ENCODE results near the gene TEKT3.

Gene TEKT3

GRCh38 chr17:15290605-15291004 lies 50.8 kb downstream of the TEKT3 start:
- DNase-seq: no peak

- no peak for DNase-seq
Measured at GRCh38 chr17:15289285-15290183, 51.9 kb downstream of the TEKT3 start.

- DNase-seq: no peak
Measured at GRCh38 chr17:15288859-15289258, 52.5 kb downstream of the TEKT3 start.

GRCh38 chr17:15287538-15288267 lies 53.7 kb downstream of the TEKT3 start:
- DNase-seq: no peak

- no peak for DNase-seq
Measured at GRCh38 chr17:15285466-15285865, 55.9 kb downstream of the TEKT3 start.

- DNase-seq: no peak
Measured at GRCh38 chr17:15284537-15284936, 56.9 kb downstream of the TEKT3 start.

- DNase-seq: no peak
Measured at GRCh38 chr17:15284107-15284506, 57.3 kb downstream of the TEKT3 start.

- no peak for DNase-seq
Measured at GRCh38 chr17:15281909-15282308, 59.5 kb downstream of the TEKT3 start.

- DNase-seq: no peak
Measured at GRCh38 chr17:15278924-15279477, 62.4 kb downstream of the TEKT3 start.

- no peak for DNase-seq
Measured at GRCh38 chr17:15278380-15278779, 63.0 kb downstream of the TEKT3 start.

GRCh38 chr17:15274017-15274416 lies 67.4 kb downstream of the TEKT3 start:
- no peak for DNase-seq

GRCh38 chr17:15273141-15273793 lies 68.1 kb downstream of the TEKT3 start:
- DNase-seq: no peak

GRCh38 chr17:15271741-15272140 lies 69.7 kb downstream of the TEKT3 start:
- no peak for DNase-seq

- no peak for DNase-seq
Measured at GRCh38 chr17:15270628-15271381, 70.6 kb downstream of the TEKT3 start.

- DNase-seq: no peak
Measured at GRCh38 chr17:15269780-15270089, 71.7 kb downstream of the TEKT3 start.

- DNase-seq: no peak
Measured at GRCh38 chr17:15269087-15269779, 72.2 kb downstream of the TEKT3 start.

GRCh38 chr17:15268461-15268860 lies 72.9 kb downstream of the TEKT3 start:
- no peak for DNase-seq

- DNase-seq: no peak
Measured at GRCh38 chr17:15267996-15268395, 73.4 kb downstream of the TEKT3 start.

GRCh38 chr17:15266325-15267125 lies 74.9 kb downstream of the TEKT3 start:
- no peak for DNase-seq

GRCh38 chr17:15265131-15265530 lies 76.3 kb downstream of the TEKT3 start, which contains the start of gene PMP22:
Gene PMP22, minus strand, starts transcription at chr17:15265326. Its CDS starts 4,599 bp downstream, at chr17:15260727.
- no peak for DNase-seq

GRCh38 chr17:15264542-15264941 lies 76.9 kb downstream of the TEKT3 start:
- DNase-seq: no peak

Measured in NCI-H526 (cell line).